GM21723 (cell line): ENCODE results near the gene NBPF9.
"Not testable (repeated sequence)": the region's sequence is repeated elsewhere in the genome, so short reads cannot be mapped to it uniquely, and the experiment has no call there.

Source experiments
- ATAC-seq: cut with Tn5 transposase; IDR thresholded peaks from one replicate; pipeline ENCODE4 v1.9.1; 2021; ENCODE audit warnings: mild to moderate bottlenecking, moderate library complexity; ENCODE audit not compliant: unreplicated experiment

NBPF9 gene

DNA sequence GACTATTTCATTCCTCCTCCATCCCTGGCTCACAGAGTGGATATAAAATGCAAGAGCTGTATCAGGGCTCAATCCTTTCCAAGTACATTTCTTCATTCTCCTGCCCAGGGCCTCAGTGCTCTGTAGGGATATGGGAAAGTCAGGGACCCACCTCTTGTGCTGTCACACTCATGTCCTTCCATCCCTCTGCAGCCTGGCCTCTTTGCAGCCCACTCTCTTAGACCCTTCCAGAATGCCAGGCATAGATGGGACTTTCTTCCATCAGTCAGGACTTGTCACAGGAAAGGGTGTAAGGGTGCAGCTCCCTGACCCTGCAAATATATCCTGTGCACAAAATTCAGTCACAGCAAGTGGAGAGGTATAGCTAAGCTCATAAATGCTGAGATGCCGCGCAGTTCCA lies 86.7 kb downstream of the NBPF9 start:
- ATAC-seq: not testable (repeated sequence)

DNA sequence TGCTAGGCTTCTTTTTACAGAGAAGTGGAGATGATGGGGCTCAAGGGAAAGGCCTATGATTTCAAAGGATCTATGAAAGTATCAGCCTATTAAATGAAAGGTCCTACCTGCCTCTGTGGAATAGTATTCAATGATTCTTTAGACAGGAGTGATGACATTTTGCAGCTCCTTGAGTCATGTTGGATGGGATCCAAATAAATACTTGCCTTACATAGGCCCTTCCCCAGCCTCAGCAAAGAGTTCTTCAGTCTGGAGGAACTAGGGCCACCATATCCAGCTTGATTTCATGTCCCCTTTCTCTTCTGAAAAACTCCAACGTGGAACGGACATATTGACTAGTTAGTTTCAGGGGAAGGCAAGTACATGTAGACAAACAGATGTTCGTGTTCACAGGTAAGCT lies 87.8 kb downstream of the NBPF9 start:
- not testable (repeated sequence) for ATAC-seq

DNA sequence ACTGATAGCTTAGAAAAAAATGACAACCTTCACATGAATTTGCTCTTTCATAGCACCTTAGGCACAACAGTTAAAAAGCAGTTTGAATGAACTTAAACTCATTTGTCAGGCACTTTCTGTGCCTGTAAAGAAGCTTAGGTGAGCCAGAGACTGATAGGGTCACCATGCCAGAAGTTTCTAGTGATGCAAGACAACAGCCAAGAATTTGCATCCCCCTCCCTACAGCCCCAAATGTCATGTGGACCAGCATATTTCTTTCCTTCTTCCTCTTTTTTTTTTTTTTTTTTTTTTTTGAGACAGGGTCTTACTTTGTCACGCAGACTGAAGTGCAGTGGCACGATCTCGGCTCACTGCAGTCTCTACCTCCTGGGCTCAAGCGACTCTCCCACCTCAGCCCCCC lies 89.8 kb downstream of the NBPF9 start:
- ATAC-seq: not testable (repeated sequence)

DNA sequence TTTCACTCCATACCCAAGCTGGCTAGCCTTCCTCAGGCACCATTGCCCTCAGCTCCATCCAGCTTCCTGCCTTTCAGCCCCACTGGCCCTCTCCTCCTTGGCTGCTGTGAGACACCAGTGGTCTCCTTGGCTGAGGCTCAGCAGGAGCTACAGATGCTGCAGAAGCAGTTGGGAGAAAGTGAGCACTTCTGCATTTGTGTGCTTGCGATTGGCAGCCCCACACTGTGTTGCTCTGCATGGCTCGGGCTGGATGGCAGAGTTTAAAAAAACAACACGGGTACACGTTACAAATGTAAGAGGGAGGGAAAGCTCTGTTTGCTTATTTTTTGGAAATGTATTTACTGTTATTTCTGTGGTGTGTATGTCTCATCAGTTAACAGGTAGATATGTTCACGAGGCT lies 90.8 kb downstream of the NBPF9 start:
- ATAC-seq: not testable (repeated sequence)

DNA sequence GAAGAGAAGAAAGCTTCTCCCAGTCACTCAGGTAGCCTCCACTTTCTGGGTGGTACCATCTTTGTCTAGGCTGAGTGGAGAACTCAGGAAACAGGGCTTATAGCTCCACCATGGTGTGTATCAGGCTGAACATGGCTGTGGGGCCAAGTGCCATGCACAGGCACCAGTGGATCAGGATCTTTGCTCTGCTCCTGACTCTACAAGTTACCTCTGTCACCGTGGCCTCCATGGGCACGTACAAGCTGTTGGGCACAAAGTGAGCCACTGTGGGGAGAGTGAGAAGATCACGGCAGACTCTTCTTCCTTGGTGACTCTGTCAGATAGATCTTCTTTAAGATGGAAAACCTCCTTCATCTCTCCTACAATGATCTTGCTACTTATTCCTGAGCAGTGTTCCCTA lies 93.6 kb downstream of the NBPF9 start:
- ATAC-seq: not testable (repeated sequence)

DNA sequence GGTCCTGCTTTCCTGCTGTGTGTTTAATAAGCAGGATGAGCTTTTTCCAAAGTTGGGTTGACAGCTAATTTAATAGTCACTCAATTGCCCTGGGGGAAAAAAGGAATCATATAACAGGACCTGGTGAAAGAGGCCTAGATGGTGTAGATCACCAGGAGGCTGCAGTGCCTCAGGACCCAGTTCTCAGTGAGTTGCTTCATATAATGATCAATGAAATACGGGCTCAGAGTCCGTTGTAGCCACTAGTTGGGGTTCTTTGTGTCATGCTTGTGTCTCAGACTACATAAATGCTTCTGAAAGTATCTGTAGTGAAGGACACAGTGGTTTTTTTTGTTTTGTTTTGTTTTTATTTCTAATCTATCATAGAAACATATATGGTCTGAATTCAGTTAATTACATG lies 94.6 kb downstream of the NBPF9 start:
- not testable (repeated sequence) for ATAC-seq

DNA sequence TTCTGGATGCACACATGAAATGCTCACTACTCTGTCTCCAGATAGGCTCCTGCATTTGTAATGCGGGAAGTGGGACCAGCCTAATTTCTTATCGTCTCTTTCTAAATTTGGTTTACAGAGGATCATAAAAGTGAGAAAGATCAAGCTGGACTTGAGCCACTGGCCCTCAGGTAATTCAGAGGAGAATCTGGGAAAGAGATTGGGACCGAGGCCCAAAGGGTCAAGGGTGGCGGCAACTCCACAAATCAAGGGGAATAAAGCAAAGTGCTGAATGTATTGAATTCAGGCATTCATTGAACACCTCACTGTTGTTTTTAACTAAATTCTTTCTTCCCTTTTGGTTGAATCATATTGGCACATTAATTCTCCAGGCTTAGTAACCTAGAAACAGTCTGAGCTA lies 95.0 kb downstream of the NBPF9 start:
- ATAC-seq: not testable (repeated sequence)
